OCI-LY3 (cell line): Measurements from ENCODE around the gene SF3B5.

Source experiments
- EZH2phosphoT487 ChIP-seq: fragments of 200-600 bp; shearing (Covaris generic); IDR thresholded peaks from 2 replicates; pipeline ENCODE4 v1.6.1; 2018; ENCODE audit warnings: antibody characterized with exemption, mixed run types, low read depth
- TF ChIP-seq, protein P1 (sequence below): fragments of 200-600, 300-600 bp; sonication (generic); IDR thresholded peaks from 2 replicates; pipeline ENCODE4 v1.5.1; 2014; ENCODE audit warnings: antibody characterized with exemption, low read length, low read depth

DNA sequence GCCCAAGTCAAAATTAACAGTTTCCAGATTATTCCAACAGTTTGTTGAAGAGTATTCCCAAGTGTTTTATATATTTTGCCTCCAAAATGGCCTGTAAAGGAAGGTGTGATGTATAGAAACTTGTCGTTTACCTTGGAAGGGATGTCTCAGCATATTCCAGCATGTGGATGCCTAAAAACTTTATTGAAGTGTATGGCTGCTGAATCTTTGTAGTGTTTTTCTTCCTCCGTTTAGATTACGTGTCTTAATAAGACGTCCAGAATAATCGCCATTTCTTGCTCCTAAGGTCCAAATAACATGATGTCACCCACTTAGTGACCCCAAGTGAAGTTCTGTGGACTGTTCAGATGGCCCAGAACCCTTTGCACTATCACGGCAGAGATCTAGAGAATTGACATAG lies 18.0 kb upstream of the SF3B5 start:
- TF ChIP-seq, protein P1, sequence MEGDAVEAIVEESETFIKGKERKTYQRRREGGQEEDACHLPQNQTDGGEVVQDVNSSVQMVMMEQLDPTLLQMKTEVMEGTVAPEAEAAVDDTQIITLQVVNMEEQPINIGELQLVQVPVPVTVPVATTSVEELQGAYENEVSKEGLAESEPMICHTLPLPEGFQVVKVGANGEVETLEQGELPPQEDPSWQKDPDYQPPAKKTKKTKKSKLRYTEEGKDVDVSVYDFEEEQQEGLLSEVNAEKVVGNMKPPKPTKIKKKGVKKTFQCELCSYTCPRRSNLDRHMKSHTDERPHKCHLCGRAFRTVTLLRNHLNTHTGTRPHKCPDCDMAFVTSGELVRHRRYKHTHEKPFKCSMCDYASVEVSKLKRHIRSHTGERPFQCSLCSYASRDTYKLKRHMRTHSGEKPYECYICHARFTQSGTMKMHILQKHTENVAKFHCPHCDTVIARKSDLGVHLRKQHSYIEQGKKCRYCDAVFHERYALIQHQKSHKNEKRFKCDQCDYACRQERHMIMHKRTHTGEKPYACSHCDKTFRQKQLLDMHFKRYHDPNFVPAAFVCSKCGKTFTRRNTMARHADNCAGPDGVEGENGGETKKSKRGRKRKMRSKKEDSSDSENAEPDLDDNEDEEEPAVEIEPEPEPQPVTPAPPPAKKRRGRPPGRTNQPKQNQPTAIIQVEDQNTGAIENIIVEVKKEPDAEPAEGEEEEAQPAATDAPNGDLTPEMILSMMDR, result no peak
- no peak for TF ChIP-seq EZH2phosphoT487
